Cortex of kidney (tissue), 1 donor: ENCODE measurements around the gene PTP4A1.

Experiments used
- DNase-seq: peaks from one replicate; lab custom pipeline; 2025; lab: John Stamatoyannopoulos, UW

PTP4A1 gene

DNA sequence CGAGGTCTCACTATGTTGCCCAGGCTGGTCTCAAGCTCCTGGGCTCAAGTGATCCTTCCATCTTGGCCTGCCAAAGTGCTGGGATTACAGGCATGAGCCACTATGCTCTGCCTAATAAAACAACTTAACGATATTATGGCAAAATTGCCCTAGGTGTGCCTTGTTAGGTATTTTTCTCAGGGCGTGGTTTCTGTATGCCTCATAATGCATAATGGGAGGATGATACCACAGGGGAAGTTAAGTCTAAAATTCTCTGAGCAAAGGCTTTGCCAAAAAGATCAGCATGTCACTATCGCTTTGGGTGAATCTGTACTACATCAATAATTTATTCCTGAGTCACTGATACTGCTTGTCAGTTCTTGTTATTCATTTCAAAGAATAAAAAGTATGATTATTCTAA lies 15.9 kb upstream of the PTP4A1 start:
- DNase-seq: no peak

DNA sequence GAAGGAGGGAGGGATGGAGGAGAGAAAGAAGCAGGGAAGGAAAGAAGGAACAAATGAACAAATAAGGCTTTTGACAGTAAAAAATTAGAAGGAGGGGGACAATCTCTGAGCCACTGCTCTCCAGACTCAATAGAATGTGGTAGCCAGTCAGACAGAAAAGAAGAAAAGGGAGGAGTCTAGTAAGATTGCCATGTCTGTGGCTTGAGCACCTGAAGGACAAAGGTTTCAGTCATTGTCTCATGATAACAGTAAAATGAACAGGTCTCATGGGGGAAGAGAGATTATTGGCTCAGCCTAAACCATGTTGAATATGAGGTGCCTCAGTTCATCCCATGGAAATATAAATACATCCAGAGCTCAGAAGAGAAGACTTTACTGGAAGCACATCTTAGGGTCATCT lies 14.0 kb upstream of the PTP4A1 start:
- no peak for DNase-seq

DNA sequence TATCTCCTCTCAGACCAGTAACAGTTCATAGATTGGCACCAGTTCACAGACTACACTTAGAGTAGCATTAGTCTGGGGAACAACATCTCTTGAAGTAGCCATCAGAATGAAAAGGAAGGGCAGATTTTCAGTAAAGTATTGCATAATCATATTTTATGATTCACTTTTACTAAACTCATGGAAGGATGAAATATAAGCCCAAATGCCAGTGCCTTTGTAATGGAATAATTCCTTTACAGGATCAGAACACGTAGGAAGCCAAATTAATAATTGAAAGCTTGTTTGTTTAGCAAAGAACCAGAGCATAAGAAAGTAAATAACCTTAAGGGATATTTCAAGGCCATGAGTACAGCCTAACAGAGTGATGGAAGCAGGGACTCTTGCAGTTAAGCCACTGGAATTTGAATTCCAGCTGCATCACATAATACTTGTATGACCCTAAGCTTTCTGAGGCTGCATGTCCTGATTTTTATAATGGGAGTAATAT lies 11.4 kb upstream of the PTP4A1 start:
- no peak for DNase-seq

DNA sequence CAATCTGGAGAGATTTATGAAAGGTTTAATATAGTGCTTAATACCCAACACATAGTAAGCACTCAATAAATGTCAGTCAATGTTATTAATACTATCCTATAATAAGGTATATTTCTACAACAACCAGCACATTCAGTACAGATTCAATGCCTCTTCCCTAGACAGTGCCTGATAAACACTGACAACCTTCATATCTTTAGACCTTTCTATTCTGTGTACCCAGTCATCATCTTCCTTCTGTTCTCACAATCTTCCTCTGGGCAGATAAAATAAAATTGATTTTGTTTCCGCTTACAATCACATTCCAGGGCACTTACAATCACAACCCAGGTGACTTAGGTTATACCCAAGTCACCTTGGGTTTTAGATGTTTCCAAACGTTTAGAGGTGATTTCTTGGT lies 11.0 kb upstream of the PTP4A1 start:
- DNase-seq: no peak

DNA sequence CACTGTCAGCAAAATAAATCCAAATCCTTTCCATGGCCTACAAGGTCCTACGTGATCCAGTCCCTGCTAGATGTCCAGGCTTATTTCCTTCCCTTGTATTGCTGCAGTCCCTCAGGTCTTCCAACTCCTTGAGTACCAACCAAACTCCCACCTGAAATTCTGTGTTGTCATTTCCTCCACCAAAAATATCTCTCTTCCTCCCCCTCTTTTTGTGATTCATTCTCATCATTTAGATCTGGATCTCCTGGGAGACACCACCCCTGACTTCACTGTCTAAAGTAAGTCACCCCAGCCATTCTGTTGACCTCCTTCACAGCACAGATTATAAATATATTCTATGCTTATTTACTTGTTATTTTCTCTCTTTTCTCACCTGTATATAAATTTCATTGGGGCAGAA lies 9.0 kb upstream of the PTP4A1 start:
- no peak for DNase-seq

DNA sequence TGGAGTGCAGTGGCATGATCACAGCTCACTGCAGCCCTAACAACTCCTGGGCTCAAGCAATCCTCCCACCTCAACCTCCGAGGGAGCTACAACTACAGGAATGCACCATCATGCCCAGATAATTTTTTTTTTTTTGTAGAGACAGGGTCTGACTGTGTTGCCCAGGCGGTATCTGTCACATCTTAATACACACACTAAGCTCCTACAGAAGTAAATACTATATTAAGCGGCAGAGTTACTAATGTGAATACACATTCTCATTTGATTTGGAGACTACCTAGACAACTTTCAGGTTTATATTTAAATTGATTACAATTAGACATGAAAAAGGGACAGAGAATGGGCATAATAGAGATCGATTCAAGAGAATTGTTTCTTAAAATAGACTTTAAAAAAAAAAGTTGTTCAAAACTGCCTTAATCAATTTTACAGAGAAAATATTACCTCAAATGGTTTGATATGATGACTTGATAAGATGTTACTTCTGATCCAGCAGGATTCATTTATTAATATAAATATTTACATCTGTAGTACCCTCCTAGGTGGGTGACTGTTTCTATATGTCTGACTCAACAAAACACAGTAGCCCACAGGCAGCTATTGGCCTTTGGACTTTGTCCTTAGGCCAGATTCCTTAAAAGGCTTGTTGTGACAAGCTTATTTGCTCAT lies 7.1 kb upstream of the PTP4A1 start:
- DNase-seq: no peak

DNA sequence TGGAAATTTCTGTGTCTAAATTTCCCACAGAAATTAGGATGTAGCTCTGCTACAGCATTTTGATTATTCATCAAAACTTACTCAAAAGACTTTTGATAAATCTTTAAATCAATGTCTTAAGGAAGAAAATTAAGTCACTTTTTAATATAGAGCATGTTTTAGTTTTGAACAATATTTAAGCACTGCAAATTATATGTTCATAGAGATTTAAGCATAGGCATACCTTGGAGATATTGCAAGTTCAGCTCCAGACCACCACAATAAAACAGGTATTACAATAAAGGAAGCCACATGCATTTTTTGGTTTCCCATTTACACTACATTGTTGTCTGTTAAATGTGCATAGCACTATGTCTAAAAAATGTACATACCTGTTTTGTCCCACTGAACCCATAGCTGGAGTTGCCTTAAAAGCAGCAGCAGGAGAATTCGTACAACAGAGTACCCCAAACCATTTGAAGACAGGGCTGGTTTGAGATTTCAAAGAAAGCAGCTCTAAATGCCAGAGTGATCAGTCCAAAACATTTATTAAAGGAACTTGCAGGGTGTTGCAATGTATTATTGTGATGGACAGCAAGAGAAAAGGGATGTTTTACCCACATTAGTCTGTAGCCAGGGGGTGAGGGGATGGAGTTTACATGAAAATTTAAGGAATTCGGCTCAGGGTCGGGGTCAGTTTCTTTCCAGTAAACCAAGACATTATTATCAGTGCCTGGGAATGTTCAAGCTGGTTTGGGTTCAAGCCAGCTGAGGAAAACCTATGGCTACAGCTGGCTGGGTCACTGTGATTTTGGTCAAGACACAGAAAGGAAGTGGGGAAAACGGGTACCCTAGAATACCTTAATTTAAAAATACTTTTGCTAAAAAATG lies 6.3 kb upstream of the PTP4A1 start:
- no peak for DNase-seq

DNA sequence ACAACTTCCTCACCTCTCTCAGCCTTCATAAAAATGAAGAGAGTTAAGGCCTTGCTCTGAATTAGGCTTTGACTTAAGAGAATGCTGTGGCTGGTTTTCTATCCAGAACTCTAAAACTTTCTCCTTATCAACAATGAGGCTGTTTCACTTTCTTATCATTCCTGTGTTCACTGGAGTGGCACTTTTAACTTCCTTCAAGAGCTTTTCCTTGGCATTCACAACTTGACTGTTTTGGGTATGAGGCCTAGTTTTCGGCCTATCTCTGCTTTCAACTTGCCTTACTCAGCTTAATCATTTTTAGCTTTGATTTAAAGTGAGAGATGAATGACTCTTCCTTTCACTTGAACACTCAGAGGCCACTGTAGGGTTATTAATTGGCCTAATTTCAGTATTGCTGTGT lies 4.3 kb upstream of the PTP4A1 start:
- DNase-seq: no peak

DNA sequence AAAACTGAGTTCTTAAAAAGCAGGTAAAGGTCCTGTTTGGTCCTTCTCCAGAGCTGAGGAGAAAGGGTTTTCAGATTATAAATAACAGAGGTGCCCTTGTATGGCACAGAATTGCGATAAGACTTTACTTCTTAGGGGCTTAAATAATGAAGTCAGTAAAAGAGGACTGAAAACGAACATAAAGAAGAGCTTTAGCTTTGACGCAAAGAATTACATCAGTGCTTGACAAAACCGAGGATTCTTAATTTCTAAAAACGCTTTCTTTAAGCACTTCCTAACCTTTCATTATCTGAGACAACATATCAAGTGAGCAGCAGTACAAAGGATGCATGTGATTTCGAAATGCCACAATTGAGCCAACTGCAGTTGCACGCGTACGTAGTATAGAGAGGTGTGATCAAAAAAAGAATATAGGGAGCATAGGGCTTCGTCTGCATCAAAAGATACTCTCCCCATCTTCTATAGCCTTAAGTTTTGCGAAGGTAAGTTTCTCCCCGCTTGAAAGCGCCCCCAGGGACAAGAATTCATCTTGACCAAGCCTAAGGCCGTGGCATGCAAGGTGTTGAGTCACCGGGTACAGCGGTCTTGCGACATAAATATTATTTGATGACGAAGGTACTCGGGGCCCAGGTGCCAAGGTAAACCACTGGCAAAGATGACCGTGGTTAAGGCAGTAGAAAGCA lies 778 bp upstream of the PTP4A1 start:
- DNase-seq: no peak

DNA sequence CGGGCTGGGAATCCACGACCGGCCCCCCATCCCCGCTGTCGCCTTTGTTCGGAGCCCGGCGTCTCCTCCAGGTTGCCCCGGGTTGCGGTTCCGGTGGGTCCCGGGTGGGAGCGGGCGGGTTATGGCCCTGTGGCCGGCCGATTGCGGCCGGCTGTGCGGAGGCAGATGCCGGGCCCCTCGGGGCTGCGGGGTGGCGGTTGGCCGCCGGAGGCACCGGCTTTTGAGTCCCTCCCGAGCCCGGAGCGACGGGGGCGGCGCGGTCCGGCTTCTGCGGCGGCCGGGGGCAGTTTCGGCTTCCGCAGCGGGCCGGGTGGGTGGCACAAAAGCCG lies 431 bp downstream of the PTP4A1 start:
- no peak for DNase-seq

DNA sequence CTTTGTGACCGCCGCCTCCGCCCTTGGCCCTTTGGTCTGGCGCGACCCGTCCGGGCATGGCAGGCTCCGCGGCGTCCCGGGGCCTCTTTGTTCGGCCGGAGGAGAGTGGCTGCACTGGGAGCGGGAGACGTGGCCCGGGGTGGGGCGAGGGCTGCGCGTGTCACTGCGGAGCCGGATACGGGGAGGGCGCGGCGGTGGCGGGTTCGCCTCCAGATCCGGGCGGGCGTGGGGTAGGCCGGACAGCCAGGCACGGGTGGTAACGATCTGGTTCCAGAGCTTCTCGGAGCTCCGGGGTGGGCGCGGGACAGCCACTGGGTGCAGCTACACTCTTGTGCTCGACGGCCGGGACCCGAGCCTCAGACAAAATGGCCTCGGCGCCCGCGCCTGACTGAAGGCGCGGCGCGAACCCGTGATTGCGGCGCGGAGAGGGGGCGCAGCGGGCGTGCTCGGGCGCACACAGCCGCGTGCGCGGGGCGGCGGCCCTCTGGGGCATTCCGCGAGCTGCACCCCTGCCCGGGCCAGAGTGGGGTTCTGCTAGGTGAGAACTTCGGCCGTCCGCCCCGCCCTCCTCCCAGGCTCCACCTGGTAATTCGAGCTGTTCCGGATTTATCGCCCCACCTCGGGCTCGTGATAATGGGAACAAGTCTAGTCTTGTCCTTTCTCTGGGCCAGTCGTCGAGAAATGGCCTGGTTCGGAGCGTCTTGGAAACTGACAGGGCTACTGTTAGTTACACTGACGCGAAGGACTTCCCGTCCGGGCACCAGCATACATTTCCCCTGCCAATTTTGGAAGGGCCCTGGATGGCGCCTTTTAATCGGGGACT lies 1.0 kb downstream of the PTP4A1 start:
- no peak for DNase-seq

DNA sequence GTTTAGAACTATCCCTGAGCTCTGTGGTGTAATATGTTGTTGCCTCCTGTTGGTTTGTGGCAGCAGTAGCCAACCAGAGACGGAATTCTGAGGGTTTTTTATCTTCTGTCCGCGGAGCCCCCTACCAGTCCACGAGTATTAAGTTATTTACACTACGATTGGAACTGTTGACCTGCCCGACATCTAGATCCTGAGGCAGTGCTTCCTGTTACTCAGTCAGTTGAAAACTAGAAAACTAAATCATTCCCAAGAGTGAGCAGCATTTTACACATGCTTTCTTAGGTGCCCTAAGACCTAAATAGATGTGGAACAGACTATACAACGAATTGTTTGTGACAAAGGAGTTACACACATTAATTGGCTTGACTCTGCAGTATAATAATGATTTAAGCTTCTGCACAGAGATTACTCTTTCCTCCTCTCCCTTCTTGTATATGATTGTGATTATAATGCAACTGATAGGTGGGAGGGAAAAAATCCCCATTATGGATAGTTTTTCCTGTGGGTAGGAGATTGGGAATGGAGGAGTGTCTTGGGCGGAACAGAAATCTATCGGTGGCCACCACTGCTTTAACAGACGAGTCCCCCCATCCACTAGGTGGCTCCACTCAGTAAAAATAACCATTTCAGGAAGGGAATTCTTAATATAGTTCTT lies 1.7 kb downstream of the PTP4A1 start:
- no peak for DNase-seq

DNA sequence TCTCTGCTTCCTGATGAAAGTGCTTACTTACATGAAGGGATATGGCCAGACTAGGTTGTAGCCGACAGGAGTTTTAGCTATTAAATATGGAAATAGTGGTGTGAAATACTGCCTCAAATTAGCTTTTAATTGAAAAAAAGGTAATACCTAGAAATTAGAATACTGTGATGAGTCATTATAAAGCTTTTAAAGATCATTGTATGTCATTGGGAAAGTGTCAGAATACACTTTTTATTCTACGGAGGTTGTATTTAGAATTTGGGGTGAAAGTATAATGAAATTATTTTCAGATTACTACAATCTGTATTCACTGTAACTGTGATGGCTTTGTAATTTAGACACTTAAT lies 2.2 kb downstream of the PTP4A1 start:
- DNase-seq: no peak

DNA sequence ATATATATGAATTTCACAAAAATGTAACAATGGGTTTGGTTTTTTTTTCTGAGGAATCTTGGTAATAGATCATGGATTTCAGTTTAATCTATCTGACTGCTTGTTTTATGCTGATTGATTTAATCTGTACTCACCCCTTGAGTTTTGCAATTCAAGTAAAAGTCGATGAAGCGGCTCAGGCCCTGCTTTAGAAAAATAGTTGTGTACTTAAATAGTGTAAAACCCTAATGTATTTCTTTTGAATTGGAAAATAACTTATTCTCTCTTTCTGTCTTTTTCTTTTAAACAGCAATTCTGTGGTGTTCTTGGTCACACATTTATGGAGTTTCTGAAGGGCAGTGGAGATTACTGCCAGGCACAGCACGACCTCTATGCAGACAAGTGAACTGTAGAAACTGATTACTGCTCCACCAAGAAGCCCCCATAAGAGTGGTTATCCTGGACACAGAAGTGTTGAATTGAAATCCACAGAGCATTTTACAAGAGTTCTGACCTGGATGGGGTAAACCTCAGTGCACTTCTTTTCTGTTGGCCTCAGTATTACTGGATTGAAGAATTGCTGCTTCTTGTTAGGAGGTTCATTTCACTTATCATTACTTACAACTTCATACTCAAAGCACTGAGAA lies 4.0 kb downstream of the PTP4A1 start:
- DNase-seq: no peak

DNA sequence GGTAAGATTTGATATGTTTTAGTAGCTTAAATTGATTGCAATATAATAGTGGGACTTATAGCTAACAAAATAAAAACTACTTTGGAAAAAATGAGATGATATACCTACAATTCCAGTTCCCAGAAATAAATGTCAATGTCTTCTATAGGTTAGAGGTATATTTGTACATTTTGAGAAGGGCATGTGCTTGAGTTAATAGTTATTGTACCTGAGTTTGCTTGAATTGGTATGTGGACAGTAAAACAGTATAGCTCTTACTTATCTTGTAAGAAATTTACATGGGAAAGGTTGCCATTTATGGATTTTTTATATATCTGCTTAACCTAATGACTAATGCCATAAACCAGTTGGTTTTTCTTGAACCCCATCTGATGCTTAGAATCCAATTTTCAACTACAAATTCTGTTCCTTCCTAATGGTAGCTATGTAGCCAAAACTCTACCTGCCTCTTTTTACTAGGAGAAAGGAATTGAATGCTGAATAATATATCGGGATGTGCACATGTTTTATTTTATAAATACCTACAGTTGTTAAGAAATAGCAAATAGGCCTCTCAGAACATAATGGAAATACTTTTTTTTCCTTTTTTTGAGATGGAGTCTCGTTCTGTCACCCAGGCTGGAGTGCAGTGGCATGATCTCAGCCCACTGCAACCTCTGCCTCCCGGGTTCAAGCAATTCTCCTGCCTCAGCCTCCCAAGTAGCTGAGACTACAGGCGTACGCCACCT lies 4.9 kb downstream of the PTP4A1 start:
- no peak for DNase-seq

DNA sequence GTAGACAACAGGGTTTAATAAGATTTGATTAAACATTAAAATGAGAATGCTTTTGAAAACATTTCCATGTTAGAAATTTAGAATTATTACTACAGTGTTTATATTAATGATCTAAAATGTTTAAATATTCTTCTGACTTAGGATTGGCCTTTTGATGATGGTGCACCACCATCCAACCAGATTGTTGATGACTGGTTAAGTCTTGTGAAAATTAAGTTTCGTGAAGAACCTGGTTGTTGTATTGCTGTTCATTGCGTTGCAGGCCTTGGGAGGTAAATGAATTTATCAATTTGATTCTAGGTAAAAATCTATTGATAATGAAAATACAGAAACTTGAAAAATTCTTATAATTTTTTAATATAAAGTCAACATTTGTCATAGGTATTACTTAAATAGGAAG lies 6.5 kb downstream of the PTP4A1 start:
- DNase-seq: no peak

DNA sequence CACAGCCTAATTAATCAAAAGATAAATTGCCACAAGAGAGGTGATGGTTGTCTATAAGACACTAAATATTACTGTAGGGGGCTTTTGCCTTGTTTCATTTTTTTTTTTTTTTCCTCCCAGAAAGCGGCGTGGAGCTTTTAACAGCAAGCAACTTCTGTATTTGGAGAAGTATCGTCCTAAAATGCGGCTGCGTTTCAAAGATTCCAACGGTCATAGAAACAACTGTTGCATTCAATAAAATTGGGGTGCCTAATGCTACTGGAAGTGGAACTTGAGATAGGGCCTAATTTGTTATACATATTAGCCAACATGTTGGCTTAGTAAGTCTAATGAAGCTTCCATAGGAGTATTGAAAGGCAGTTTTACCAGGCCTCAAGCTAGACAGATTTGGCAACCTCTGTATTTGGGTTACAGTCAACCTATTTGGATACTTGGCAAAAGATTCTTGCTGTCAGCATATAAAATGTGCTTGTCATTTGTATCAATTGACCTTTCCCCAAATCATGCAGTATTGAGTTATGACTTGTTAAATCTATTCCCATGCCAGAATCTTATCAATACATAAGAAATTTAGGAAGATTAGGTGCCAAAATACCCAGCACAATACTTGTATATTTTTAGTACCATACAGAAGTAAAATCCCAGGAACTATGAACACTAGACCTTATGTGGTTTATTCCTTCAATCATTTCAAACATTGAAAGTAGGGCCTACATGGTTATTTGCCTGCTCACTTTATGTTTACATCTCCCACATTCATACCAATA lies 7.8 kb downstream of the PTP4A1 start:
- DNase-seq: no peak

DNA sequence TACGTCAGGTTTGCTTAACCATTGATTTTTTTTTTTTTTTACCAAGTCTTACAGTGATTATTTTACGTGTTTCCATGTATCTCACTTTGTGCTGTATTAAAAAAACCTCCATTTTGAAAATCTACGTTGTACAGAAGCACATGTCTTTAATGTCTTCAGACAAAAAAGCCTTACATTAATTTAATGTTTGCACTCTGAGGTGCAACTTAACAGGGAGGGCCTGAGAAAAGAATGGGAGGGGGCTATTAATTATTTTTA lies 8.4 kb downstream of the PTP4A1 start:
- no peak for DNase-seq

DNA sequence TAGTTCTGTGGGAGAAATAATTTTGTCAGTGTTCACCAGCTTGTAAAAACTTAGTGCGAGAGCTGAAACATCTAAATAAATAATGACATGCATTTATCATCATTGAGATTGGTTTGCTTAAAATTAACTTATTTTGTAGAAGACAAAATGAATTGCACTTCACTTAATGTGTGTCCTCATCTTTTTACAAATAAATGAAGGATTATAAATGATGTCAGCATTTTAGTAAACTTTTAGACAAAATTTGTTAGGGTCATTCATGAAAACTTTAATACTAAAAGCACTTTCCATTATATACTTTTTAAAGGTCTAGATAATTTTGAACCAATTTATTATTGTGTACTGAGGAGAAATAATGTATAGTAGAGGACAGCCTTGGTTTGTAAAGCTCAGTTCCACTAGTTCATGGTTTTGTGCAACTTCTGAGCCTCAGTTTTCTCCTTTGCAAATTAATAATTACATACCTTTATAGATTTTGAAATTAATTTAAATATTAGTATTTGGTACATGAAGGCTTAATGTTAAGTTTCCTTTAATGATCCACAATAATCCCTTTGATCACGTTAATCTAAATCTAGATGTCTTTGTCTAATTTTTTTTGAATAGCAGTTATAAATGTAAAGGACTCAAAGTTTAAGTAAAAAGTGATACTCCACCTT lies 9.2 kb downstream of the PTP4A1 start:
- no peak for DNase-seq
